Activated naive CD4-positive, alpha-beta T cell treated with anti-CD3 and anti-CD28 coated beads, Interleukin-2, amount 50 U/mL, for 72 hours (primary cell): Measurements from ENCODE around the gene C20orf202. TPM values are rescaled to one million over a fixed set of nuclear protein-coding genes. Genes with fewer than 3 reads are reported as not detected.

Experiments
- ATAC-seq, 2 donors: fragments of 150-1000 bp; cut with Tn5 transposase; 2 replicates each; pipeline ENCODE4 v1.10.0; 2021; ENCODE audit warnings: mild to moderate bottlenecking in 2 of 2, moderate library complexity in 2 of 2
- DNase-seq, 2 donors: peaks; one replicate each; pipeline ENCODE4 v3.0.0; 2021 to 2022; ENCODE audit warnings: low spot score in 2 of 2
- H3K27ac Mint-ChIP-seq, 2 donors: one replicate each; pipeline ENCODE4 v1.8.0; 2022; ENCODE audit warnings: mild to moderate bottlenecking in 2 of 2, mixed read lengths in 2 of 2
- H3K36me3 Mint-ChIP-seq, 2 donors: one replicate each; pipeline ENCODE4 v1.8.0; 2022; ENCODE audit warnings: mixed read lengths in 2 of 2
- H3K9me3 Mint-ChIP-seq, 2 donors: one replicate each; pipeline ENCODE4 v1.8.0; 2022; ENCODE audit warnings: mixed read lengths in 2 of 2
- total RNA-seq, 2 donors: library from RNA; stranded (reverse); gene quantifications; one replicate each; pipeline ENCODE4 v1.2.3, GENCODE V29; 2022

Gene C20orf202
- total RNA-seq, 2 donors from 2014 or later = 0.19 to 0.55 TPM

DNA sequence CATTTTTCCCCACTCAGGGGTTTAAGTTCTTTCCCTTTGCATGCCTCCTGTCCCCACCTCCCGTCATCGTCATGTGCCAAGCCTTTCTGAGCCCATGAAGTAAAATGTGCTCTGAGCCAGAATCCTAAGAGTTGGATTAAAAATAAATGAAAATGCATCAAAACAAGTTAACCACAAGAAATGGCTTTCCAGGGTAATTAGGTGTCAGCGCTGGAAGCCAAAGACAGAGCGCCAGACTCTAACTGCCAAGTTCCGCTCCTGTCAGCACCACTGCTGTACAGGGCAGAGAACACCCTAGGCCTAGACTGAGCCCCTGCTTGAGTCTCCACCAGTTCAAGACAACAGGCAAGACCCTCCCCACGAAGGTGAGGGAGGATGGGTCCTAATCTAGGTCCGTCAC is 5.5 kb upstream of the C20orf202 start:
- no peak overlapping the region for H3K27ac Mint-ChIP-seq
- no peak for ATAC-seq
- H3K36me3 Mint-ChIP-seq = no peaks in the 10 kb centered on the region
- DNase-seq = no peak
- no peaks in the 10 kb centered on the region for H3K9me3 Mint-ChIP-seq

DNA sequence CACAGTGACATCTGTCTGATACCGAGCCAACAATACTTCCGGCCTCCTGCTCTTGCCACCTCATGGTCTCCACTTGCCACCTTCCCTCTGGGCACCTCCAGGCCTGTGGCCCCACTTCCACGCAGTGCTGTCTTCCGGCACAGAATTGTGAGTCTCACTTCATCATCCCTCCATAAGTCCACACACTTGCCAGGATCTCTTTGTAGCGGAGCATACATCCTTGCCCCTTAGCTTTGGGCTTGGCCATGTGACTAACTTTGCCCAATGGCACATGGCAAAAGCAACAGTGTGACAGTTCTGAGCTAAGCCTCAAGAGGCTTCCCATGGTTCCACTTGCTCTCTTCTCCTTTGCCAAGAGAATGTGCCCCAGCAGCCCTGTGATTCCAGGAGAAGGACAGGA is 4.5 kb upstream of the C20orf202 start:
- ATAC-seq (no peak), DNase-seq (no peak)
- no peak overlapping the region for H3K27ac Mint-ChIP-seq
- no peaks in the 10 kb centered on the region for H3K36me3 Mint-ChIP-seq
- H3K9me3 Mint-ChIP-seq = no peaks in the 10 kb centered on the region

DNA sequence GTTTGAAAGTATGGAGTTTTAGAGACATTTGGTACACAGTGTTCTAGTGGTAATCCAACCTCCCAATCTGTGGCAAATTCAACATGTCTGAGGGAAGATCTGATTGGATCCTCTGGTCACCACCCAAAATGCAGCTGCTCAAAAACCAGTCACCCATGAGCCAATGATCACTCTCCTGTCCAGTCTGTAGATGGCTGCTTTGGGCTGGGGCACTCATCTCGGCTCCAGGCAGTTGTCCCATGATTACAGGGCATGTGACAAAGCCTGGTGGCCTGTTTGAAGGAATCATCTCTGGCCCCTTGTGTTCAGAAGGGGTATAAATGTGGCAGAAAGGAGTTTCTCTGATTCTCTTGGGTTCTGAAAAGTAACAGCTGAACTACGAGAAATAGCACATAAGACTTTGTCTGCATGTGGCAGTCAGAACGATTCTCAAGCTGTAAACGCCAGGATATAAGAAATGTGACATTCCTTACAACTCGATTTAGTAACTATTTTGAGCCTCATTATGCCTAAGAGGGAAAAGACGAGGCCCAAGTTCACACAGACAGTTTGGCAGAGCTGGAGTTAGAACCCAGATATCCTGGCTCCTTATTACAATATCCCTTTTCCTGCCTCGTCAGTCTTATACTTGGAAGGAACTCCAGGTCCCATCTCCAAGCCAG is 3.9 kb upstream of the C20orf202 start:
- no peaks in the 10 kb centered on the region for H3K36me3 Mint-ChIP-seq
- no peaks in the 10 kb centered on the region for H3K9me3 Mint-ChIP-seq

DNA sequence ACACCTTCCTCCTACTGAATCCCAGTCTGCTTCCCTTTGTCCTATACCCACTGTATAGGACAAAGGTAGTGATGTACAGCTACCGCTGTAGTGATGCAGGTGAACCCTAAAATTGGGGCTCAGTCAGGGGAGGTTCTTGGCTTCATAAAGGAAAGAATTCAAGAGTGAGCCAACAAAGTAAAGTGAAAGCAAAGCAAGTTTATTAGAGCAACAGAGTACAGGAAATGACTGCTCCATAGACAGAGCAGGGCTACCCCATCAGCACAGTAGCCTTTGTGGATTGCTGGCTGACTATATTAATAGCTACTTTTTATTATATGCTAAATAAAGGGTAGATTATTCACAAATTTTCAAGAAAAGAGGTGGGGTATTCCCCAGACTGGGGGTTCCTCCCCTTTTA is 3.3 kb upstream of the C20orf202 start:
- no peak for DNase-seq
- Mint-ChIP-seq H3K9me3 (no peaks in the 10 kb centered on the region), H3K27ac (no peak overlapping the region), H3K36me3 (no peaks in the 10 kb centered on the region)
- ATAC-seq = no peak

More for the DNA sequence above, 3.9 kb upstream of the C20orf202 start:
- DNase-seq (no peak), ATAC-seq (no peak)
- H3K27ac Mint-ChIP-seq = no peak overlapping the region

DNA sequence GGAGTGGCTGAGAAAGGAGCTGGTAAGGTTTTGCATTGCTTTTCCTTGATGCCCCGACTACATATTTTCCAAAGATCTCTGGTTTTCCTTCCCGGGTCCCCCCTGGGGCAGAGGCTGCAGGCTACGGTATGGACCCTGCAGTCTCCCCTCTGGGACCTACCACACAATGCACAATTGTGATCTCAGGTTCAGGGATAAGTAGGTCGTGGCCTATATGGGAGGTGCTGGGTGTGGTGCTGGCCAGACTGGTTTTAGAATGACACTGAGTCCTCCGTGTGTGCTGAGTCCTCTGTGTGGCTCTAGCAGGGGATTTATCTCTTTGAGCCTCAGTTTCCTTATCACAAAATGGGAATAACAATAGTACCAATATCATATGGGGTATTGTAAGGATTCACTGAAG is 376 bp downstream of the C20orf202 start:
- Mint-ChIP-seq H3K9me3 (no peaks in the 10 kb centered on the region), H3K27ac (no peak overlapping the region), H3K36me3 (no peaks in the 10 kb centered on the region)
- ATAC-seq (no peak), DNase-seq (no peak)

DNA sequence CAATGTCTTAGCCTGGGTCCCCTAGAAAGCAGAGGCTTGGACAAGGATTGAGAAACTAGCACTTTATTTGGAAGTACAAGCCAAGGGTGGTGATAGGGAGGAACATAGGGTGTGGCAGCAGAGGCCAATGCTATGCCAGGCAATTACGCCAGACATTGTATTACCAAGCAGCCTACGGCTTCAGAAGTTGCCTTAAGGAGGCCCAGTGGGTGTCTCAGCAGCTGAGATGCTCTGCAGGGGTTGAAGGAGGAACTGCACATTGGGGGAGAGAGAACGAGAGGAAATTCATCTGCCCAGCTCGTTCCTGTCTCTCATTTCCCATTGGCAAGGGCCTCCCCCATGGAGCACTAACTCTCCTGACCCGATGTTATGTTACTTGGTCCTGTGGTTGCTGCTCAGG is 859 bp downstream of the C20orf202 start:
- ATAC-seq = no peak
- H3K9me3 Mint-ChIP-seq = no peaks in the 10 kb centered on the region
- H3K36me3 Mint-ChIP-seq = no peaks in the 10 kb centered on the region
- DNase-seq = no peak
- no peak overlapping the region for H3K27ac Mint-ChIP-seq

DNA sequence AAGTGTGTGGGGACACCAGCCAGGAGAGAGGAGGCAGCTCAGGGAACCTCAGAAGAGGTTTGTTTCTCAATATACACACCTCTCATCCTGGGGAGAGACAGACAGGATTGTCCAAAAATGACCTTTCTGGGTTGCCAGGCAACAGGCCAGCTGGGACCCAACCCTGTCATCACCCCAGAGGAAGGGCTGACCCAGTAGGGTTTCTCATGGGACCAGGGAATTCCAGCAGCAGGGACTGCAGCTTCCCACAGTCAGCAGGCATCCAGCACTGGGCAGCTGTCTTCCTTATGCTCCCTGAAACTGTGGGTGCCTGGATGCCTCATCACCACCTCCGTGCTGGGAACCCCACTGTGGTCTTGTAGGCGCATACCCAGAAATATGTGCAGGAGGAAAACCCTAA is 1.3 kb downstream of the C20orf202 start:
- no peak for ATAC-seq
- Mint-ChIP-seq H3K36me3 (no peaks in the 10 kb centered on the region), H3K9me3 (no peaks in the 10 kb centered on the region), H3K27ac (no peak overlapping the region)
- DNase-seq = no peak

DNA sequence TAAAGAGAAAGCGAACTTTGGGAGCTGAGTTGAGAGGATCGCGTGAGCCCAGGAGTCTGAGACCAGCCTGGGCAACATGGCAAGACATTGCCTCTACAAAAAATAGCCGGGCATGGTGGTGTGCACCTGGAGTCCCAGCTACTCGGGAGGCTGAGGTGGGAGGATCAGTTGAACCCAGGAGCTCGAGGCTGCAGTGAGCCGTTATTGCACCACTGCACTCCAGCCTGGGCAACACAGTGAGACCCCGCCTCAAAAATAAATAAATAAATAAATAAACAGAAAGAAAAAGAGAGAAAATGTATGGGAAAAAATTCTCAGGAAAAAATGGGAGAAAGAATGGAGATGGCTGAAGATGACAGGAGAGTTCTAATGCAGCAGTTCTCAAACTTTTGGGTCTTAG is 2.5 kb downstream of the C20orf202 start:
- no peaks in the 10 kb centered on the region for H3K9me3 Mint-ChIP-seq
- no peak overlapping the region for H3K27ac Mint-ChIP-seq
- H3K36me3 Mint-ChIP-seq = no peaks in the 10 kb centered on the region
- DNase-seq (no peak), ATAC-seq (no peak)

DNA sequence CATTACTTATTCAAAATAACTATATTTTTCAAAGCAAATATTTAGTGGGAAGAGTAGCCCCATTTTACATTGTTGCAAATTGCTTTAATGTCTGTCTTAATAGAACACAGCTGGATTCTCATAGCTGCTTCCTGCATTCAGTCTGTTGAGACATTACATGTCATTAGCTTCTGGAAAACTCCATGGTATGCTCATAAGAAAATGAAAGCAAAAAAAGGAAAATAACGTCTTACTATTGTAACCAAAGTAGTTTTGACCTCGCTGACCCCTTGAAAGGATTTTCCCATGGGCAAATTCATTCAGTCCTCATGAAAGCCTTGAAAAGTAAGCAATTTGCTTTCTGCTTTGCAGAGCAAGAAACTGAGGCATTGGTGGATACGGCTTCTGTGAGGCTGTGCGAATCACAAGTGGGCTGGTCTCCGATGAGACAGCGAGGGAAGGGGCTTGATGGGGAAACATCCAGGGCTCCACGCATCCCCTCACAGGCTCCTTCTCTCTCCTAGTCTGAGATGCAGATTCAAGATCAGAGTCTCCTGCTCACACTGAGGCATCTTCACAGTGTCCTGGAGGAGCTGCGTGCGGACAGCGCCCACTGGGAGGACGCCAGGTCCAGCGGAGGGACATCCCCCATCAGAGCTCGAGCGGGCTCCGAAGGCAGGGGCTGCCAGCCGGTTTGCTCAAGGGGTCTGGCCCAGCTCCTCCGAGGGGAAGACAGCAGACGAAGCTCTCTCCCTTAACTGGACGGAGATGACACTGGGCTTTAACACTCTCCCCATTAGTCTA is 3.3 kb downstream of the C20orf202 start:
- ATAC-seq (no peak), DNase-seq (no peak)
- Mint-ChIP-seq H3K9me3 (no peaks in the 10 kb centered on the region), H3K27ac (no peak overlapping the region), H3K36me3 (no peaks in the 10 kb centered on the region)

DNA sequence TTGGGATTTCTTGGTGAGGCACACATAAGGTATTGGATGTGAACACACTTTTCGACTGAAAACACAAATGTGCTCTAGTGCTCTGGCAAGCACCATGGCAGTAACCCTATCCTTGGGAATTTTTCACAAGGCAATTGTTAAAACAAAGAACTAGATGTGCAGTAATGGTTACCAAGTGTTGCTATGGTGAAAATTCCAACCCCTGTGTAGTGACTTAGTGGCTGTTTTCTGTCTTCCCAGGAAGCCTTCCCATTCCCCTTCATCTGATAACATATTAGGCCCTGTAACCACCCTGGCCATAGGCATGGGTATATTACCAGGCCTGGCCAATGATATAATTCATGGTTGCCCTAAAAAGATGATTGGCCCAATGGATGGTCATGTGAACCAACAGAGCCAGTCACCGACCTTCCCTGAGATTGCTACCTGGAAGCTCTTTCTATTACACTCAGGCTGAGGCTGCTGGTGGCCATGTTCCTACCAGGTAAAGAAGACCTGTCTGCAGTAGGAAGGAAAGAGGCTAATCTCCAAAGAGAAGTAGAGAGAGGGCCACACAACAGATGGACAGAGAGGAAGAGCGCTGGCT is 4.1 kb downstream of the C20orf202 start:
- Mint-ChIP-seq H3K27ac (no peak overlapping the region), H3K36me3 (no peaks in the 10 kb centered on the region), H3K9me3 (no peaks in the 10 kb centered on the region)
- DNase-seq (no peak), ATAC-seq (no peak)

DNA sequence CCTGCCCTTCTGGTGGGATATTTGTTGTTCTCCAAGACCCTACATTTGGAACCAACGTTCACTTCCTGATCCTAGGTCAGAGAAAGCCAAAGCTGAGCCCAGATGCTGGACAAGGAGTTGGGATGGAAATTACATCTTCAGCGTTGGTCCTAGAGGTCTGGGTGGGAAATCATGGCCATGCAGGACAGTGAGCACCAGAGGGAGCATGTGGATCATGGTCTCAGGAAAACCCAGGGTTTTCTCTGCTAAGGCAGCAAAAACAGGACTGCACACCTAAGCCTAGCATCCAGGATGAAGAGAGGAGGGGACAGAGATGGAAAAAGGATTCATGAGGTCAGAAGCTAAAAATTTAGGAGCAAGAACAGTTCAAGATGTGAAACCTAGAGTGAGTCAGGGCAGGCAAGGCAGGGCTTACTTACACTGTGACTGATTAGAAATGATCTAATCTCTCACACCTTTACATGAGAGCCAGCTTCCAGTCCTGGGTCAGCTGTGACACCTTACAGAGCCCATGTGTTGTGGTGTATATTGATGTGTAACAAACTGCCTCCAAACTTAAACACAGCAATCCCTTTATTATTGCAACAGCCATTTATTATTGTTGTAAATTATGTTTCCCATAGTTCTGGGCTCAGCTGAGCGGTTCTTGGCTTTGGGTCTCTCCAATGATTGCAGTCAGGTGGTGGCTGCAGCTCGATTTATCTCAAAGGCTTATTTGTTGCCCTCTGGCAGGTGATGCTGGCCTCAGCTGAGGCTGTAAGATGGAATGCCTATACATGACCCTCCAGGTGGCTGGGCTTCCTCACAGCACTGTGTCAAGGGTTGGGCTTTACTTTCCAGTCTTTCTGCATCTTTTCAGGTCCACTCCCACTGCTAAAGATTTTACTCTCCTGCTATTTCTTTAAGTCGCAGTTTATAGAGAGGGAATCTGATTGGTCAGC is 6.5 kb downstream of the C20orf202 start:
- no peaks in the 10 kb centered on the region for H3K9me3 Mint-ChIP-seq
- no peaks in the 10 kb centered on the region for H3K36me3 Mint-ChIP-seq
- no peak overlapping the region for H3K27ac Mint-ChIP-seq
- ATAC-seq (peak; percentile 38 to 81), DNase-seq (no peak)

DNA sequence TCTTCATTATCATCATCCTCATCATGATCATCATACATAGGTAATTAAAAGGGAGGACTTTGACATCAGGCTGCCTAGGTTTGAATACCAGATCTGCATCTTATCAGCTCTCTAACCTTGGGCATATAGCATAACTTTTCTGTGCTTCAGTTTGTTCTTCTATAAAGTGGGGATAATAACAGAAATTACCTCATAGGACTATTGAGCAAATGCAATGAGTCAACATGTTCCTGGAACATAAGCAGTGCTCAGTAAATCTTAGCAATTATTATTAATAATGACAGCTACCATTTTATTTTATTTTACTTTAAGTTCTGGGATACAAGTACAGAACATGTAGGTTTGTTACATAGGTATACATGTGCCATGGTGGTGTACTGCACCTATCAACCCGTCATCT is 7.2 kb downstream of the C20orf202 start:
- no peak for ATAC-seq
- DNase-seq = no peak
- H3K9me3 Mint-ChIP-seq = no peaks in the 10 kb centered on the region
- no peaks in the 10 kb centered on the region for H3K36me3 Mint-ChIP-seq
- no peak overlapping the region for H3K27ac Mint-ChIP-seq

DNA sequence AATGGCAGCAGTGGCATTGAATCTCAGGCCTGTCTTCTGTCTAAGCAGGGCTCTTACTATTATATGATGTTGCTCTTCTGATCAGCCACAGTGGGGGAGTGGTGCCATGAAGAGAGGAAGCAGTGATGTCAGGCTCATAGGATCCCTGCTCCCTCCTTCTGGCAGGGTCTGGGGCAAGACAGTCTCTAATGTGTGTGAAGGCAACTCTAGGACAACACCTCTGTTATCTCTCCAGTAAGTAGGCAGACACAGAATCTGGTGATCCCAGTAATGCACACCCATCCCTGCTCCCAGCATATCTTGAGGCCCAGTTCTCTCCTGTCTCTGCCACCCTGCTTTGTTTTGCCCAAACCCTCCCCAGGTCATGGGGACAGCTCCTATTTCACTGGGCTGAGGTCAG is 8.8 kb downstream of the C20orf202 start:
- DNase-seq = no peak
- Mint-ChIP-seq H3K9me3 (no peaks in the 10 kb centered on the region), H3K27ac (no peak overlapping the region), H3K36me3 (no peaks in the 10 kb centered on the region)
- no peak for ATAC-seq

DNA sequence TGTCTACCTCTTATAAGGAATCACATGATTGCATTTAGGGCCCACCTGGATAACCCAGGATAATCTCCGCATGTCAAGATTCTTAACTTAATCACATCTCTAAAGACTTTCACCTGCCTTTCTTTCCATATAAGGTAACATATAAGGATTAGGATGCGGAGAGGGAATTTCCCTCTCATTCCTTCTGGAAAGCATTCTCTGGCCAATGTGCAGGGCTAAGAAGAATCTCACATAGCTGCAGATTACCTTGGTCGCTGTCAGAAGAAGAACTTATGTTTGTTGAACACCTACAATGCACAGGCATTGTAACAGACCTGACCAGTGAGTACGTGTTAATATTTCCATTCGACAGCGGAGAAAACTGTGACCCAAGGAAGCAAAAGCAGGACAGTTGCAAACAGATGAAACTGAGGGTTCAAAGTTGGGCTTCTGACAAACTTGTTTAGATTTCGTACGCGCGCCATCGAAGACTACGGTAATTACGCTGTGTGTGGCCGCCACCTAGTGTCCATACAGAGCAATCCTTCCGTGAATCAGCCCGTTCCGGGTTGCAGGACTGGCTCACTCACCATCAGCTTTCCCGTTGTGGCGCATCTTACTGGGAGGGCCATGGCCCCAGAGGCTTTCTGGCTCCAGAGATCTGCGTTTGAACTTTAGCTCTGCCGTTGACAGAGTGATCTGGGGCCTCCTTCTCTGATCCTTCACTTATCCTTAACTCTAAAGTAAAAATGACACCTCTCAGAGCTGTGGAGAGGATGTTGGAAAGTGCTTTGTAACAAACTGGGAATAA is 9.5 kb downstream of the C20orf202 start:
- ATAC-seq = peak; percentile 34 to 89
- no peak overlapping the region for H3K27ac Mint-ChIP-seq
- no peaks in the 10 kb centered on the region for H3K9me3 Mint-ChIP-seq
- DNase-seq = peak in 1 of 2 donors; percentile 72
- peaks cover 0 to 5% of the 10 kb centered on the region in 2 donors for H3K36me3 Mint-ChIP-seq

DNA sequence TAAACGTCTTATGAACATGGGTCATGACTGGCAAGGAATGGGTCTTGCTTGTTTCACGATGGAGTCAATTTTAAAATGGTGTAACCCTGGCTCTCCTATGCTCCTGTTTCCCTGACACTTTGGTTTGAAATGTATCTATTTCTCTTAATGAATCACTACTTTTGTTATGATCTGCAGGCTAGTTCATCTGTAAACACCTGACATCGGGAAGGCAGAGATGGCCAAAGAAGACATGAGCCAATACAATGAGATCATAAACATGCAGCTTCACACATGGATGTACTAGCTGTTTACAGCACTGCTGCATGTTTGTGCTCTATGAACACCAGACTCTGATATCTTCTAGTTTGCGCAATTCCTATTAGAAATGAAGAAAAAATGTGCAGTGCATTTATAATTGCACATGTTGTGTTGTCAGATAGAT is 11.6 kb downstream of the C20orf202 start:
- peaks cover 0 to 13% of the 10 kb centered on the region in 2 donors for H3K36me3 Mint-ChIP-seq
- DNase-seq (no peak), ATAC-seq (peak; percentile 11 to 66)
- H3K27ac Mint-ChIP-seq = peak overlapping the region; percentile 63 to 93
- H3K9me3 Mint-ChIP-seq = peaks cover 0 to 8% of the 10 kb centered on the region in 2 donors
